Measurements from ENCODE around the gene SRRM1. TPM values are rescaled to one million over a fixed set of nuclear protein-coding genes. Genes with fewer than 3 reads are reported as not detected.

Gene SRRM1
- total and polyA plus RNA-seq, 2 experiments from 2014 or later, result 61.6 to 84.3 TPM

DNA sequence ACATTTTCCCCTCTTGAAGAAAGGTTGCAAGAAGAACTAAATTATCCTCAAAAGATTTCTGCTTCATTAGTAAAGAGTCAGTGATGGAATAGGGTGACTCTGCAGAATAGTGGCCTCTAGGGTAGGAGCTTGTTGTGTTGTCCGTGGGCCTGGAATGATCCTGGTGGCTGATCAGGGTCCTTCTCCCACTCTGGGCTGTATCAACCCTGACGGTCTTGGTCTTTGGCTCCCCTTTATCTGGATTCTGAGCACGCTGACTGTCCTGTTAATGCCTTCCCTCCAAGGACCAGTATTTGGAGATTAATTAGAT is 36.9 kb upstream of the SRRM1 start:
- Histone ChIP-seq H3K36me3 (replicated peaks; ENCODE audit: insufficient read depth, low read depth) (no peaks in the 10 kb centered on the region), H3K9me2 (replicated peaks; ENCODE audit: insufficient read depth) (no peaks in the 10 kb centered on the region), H2AFZ (no peak overlapping the region), H3K4me2 (no peak overlapping the region), H3K4me1 (ENCODE audit: insufficient read depth) (no peaks in the 10 kb centered on the region), H3K27me3 (no peaks in the 10 kb centered on the region), H4K20me1 (ENCODE audit: insufficient read depth, poor library complexity, severe bottlenecking) (no peaks in the 10 kb centered on the region), H3K4me3 (no peak overlapping the region), H3K27ac (no peak overlapping the region), H3K79me2 (no peaks in the 10 kb centered on the region), H3K9me3 (ENCODE audit: low read depth) (no peaks in the 10 kb centered on the region)
- no peak for TF ChIP-seq EZH2phosphoT487 (IDR thresholded peaks at IDR 0.05; ENCODE audit: low read depth, severe bottlenecking, unreplicated experiment)
- TF ChIP-seq, protein P1, sequence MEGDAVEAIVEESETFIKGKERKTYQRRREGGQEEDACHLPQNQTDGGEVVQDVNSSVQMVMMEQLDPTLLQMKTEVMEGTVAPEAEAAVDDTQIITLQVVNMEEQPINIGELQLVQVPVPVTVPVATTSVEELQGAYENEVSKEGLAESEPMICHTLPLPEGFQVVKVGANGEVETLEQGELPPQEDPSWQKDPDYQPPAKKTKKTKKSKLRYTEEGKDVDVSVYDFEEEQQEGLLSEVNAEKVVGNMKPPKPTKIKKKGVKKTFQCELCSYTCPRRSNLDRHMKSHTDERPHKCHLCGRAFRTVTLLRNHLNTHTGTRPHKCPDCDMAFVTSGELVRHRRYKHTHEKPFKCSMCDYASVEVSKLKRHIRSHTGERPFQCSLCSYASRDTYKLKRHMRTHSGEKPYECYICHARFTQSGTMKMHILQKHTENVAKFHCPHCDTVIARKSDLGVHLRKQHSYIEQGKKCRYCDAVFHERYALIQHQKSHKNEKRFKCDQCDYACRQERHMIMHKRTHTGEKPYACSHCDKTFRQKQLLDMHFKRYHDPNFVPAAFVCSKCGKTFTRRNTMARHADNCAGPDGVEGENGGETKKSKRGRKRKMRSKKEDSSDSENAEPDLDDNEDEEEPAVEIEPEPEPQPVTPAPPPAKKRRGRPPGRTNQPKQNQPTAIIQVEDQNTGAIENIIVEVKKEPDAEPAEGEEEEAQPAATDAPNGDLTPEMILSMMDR (IDR thresholded peaks at IDR 0.05; ENCODE audit: poor library complexity), result no peak
- no peak for TF ChIP-seq EZH2 (IDR thresholded peaks at IDR 0.05; ENCODE audit: borderline replicate concordance)
- 86% methylated on average over 3 of the region's 3 CpGs for WGBS (ENCODE audit: low lambda C conversion rate, missing lambda C conversion rate)
- no peak for DNase-seq (ENCODE audit: low spot score)

DNA sequence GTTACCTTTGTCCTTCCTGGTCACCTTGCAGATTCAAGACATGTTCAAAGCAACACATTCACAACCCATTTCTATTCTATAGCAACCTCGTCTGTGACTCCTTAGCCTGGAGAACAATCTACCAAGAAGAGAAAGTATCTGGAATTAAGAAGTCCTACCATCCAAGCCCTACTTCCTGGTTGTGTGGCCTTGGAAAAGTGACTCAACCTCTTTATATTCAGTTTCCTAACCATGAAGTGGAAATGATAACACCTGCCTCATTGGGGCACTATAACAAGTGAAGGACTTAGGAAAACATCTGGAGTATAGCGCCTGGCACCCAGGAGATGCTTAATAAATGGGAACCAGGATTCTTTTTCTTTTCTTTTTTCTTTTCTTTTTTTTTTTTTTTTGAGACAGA is 36.5 kb upstream of the SRRM1 start:
- H2AFZ ChIP-seq, result no peak overlapping the region
- TF ChIP-seq, protein P1 (IDR thresholded peaks at IDR 0.05; ENCODE audit: poor library complexity), result no peak
- TF ChIP-seq EZH2phosphoT487 (IDR thresholded peaks at IDR 0.05; ENCODE audit: low read depth, severe bottlenecking, unreplicated experiment) (no peak), EZH2 (IDR thresholded peaks at IDR 0.05; ENCODE audit: borderline replicate concordance) (no peak)
- no peak overlapping the region for H3K27ac ChIP-seq
- H3K4me3 ChIP-seq, result no peak overlapping the region
- H3K9me3 ChIP-seq (ENCODE audit: low read depth), result no peaks in the 10 kb centered on the region
- H3K36me3 ChIP-seq (replicated peaks; ENCODE audit: insufficient read depth, low read depth), result no peaks in the 10 kb centered on the region
- H3K79me2 ChIP-seq, result no peaks in the 10 kb centered on the region
- no peaks in the 10 kb centered on the region for H3K27me3 ChIP-seq
- no peaks in the 10 kb centered on the region for H4K20me1 ChIP-seq (ENCODE audit: insufficient read depth, poor library complexity, severe bottlenecking)
- no peak overlapping the region for H3K4me2 ChIP-seq
- no peaks in the 10 kb centered on the region for H3K4me1 ChIP-seq (ENCODE audit: insufficient read depth)
- 88% methylated on average over 2 of the region's 2 CpGs for WGBS (ENCODE audit: low lambda C conversion rate, missing lambda C conversion rate)
- H3K9me2 ChIP-seq (replicated peaks; ENCODE audit: insufficient read depth), result no peaks in the 10 kb centered on the region
- no peak for DNase-seq (ENCODE audit: low spot score)

DNA sequence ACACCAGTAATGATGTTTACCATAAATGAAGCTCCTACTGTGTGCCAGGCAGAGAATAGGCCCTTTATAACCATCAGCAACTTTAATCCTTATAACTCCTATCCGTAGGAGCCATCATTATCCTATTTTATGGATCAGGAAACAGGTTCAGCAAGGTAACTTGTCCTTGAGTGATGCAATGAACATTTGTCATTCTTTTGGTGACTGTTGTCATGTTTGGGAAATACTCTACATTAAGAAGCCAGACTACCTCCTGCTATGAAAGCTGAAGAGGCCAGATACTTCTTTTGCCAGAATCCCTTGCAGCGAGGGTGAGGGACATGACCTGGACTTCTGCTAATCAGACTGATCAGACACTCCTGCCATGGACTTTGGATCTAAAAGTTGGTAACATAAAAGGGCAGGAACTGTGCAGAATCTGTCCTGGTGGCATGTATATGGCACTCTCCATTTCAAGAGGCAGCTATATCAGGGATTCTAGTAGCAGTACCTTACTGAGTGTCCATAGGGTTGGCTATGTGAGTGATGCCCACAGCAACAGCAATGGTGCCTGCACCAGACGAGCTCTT is 33.1 kb upstream of the SRRM1 start:
- H3K4me1 ChIP-seq (ENCODE audit: insufficient read depth), result no peaks in the 10 kb centered on the region
- no peaks in the 10 kb centered on the region for H4K20me1 ChIP-seq (ENCODE audit: insufficient read depth, poor library complexity, severe bottlenecking)
- TF ChIP-seq, protein P1 (IDR thresholded peaks at IDR 0.05; ENCODE audit: poor library complexity), result no peak
- TF ChIP-seq EZH2 (IDR thresholded peaks at IDR 0.05; ENCODE audit: borderline replicate concordance), result no peak
- no peak for TF ChIP-seq EZH2phosphoT487 (IDR thresholded peaks at IDR 0.05; ENCODE audit: low read depth, severe bottlenecking, unreplicated experiment)
- no peaks in the 10 kb centered on the region for H3K27me3 ChIP-seq
- H3K9me2 ChIP-seq (replicated peaks; ENCODE audit: insufficient read depth), result no peaks in the 10 kb centered on the region
- DNase-seq (ENCODE audit: low spot score), result no peak
- H3K36me3 ChIP-seq (replicated peaks; ENCODE audit: insufficient read depth, low read depth), result no peaks in the 10 kb centered on the region
- no peak overlapping the region for H3K4me2 ChIP-seq
- H3K9me3 ChIP-seq (ENCODE audit: low read depth), result no peaks in the 10 kb centered on the region
- WGBS (ENCODE audit: low lambda C conversion rate, missing lambda C conversion rate), result 73% methylated on average over 3 of the region's 3 CpGs
- H2AFZ ChIP-seq, result no peak overlapping the region
- no peak overlapping the region for H3K4me3 ChIP-seq
- no peaks in the 10 kb centered on the region for H3K79me2 ChIP-seq
- H3K27ac ChIP-seq, result no peak overlapping the region

DNA sequence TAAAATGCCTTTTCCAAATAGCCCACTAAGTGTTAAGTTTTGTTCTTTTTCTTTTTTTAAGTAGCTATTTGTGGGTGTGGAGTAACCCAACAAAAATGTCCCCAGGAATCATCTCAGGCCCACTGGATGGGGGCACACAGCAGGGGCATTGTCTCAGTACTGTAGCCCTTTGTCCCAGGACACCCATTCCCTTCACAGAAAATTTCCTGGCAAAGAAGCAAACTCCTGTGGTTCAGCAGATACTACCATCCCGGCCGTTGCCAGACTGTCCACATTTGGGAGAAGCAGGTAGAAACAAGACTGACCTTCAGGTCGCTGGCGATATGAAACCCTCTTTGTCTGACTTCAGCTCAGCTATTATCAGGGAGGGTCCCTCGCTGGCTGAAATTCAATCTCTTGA is 23.7 kb upstream of the SRRM1 start:
- Histone ChIP-seq H3K4me1 (ENCODE audit: insufficient read depth) (peaks cover 4% of the 10 kb centered on the region), H3K4me2 (no peak overlapping the region), H4K20me1 (ENCODE audit: insufficient read depth, poor library complexity, severe bottlenecking) (no peaks in the 10 kb centered on the region), H3K9me2 (replicated peaks; ENCODE audit: insufficient read depth) (no peaks in the 10 kb centered on the region), H3K27me3 (no peaks in the 10 kb centered on the region), H3K27ac (no peak overlapping the region), H3K9me3 (ENCODE audit: low read depth) (no peaks in the 10 kb centered on the region), H3K36me3 (replicated peaks; ENCODE audit: insufficient read depth, low read depth) (no peaks in the 10 kb centered on the region), H2AFZ (no peak overlapping the region), H3K79me2 (no peaks in the 10 kb centered on the region), H3K4me3 (no peak overlapping the region)
- 82% methylated on average over 5 of the region's 5 CpGs for WGBS (ENCODE audit: low lambda C conversion rate, missing lambda C conversion rate)
- DNase-seq (ENCODE audit: low spot score), result no peak
- TF ChIP-seq EZH2 (IDR thresholded peaks at IDR 0.05; ENCODE audit: borderline replicate concordance), result no peak
